ENCODE data around the gene NDRG3.

The NDRG3 gene

DNA sequence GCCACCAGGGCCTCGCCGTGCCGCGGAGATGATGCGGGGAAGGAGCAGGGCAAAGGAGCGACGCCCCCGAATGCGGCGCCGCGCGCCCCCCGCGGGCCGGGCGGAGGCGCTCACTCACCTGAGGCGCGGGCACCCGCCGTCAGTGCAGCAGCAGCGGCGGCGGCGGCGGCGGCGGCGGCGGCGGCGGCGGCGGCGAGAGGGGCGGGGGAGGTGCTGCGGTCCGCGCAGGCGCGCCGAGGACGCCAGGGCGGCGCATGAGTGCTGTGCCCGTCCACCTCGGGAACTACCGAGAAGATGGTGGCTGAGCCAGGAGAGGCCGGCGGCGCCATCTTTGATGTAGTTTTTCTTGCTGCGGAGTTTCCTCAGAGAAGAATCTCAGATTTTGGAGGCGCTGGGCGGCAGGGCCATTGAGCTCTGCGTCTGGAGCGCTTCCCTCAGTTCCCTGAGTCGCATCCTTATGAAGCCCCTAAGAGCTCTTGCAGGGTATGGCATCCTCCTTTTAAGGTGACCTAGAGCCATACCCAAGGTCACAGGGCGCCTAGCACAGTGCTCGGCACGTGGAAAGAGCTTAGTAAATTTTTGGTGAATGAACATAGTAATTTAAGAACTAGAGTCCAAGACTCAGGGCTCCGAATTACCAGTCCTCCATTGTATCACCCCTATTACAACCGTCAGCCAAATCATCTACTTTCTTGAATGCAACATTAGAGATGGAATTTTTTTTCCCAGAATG is at the start of gene NDRG3:
Gene NDRG3, minus strand, starts transcription at position 164 of the 733 bp plus-strand sequence. CDS start 24,355 bp downstream, outside the sequence.
- DNase-seq, result peak; percentile 85

DNA sequence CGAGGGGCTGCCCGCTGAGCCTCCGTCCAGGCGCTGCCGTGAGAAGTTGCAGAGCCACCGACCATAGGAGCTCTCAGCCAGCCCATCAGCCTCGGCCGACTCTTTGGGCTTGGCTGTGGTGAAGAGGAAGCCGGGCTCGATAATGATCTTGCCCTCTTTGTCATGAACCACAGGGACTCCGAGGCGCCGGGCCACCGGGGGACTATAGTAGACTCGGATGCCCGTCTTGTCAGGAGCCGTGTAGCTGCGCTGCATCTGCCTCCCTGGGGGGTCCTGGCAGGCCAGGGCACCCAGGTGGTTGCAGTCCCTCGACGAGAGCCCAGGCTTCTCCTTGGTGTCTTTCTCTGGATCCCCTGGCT is 48.2 kb upstream of the NDRG3 start:
- no peak for DNase-seq

DNA sequence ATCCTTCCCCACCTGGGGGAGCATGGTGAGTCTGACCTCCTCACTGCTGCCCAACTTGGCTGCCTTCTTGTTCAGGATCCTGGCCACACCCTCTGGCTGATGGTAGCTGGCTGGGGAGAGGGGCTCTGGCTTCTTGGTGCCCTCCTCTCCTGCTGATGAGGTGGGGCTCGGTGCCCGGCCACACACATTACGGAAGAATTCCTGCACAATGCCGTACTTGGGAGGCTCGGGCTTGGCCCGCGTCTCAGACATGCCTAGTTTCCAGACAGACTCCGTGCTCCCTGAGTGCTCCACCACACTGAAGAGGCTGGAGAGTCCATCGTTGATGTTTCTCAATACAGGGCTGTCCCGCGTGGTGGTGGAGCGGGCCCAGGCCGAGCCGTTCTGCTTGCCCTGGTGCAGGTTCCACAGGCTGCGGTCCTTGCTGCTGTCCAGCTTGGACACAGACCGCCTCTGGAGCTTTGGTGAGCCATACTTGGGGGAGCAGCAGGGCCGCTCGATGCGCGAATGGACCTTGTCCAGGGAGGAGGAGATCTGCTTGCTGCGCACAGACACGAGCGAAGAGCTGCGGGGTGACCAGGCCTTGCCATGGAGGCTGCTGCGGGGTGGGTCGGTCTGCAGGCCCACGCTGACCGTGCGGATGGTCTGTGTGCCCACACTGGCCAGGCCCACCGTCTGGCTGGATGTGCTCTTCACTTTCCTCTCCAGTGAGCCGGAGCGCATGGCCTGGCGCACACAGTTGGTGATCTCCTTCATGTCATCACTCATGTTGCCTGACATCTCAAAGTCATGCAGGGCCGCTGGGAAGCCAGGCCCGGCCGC is 47.6 kb upstream of the NDRG3 start:
- DNase-seq, result no peak

DNA sequence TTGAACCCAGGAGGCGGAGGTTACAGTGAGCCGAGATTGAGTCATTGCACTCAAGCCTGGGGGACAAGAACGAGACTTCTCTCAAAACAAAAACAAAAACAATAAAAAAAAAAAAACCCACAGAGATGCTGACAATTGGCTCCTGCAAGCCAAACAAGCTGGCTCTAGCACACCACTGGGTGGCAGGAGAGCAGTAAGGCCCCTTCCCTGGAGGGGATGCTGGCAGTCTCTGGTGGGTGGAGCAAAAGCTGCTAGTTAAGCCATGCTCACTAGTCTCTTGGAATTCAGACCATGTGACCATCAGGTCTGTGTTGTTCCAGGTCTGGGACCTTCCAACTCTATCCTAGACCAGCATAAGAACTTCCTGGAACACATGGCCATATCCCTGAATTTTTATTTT is 46.5 kb upstream of the NDRG3 start:
- DNase-seq, result no peak

DNA sequence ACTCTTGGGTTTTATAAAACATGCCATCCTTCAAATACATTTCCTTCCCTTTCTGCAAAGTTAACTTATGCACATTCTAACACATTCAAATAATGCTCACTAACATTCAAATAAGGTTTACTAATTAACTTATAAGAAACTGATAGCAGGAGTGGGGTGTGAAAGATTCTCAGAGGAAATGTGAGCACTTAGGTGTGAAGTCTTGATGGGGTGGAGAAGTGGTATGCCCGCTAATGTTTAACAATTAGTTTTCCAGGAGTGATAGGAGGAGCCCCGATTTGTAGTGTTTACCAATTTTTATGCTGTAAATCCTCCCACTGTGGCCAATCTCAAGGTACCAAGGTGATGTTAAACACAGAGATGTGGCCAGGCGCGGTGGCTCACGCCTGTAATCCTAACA is 46.0 kb upstream of the NDRG3 start:
- DNase-seq, result no peak

DNA sequence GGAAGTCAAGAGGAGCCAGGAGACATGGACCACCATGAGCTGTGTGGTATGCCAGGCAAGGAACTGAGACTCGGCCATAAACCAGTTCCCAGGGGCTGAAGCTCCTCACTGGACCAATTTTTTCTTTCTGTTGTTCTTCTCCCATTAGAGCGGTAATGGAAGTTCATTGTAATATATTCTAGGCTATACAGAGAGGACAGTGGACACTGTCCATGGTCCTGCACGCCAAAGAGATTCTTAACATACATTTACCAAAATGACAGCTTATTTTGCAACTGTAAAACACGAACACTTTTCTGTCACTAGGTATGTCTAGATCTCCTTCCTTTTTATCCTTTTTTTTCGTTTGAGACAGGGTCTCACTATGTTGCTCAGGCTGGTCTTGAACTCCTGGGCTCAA is 40.8 kb upstream of the NDRG3 start:
- DNase-seq, result no peak

DNA sequence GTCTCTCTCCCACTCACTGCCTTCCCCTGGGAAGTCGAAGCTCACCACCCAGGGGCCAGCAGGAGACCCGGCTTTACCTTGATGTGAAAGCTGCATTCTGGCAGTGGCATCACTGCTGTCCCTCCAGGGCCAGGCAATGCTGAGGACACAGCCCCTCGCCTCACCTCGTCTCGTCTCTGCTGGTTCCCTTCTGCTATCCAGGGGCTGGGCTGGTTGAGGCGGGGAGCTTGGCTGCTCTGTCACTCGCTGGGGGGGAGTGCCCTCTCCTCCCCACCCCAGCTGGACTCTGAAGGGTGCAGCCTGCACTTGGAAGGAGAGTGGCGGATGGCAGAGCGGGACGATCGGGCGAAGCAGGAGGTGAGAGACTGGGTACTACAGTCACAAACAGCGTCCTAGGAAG is 40.4 kb upstream of the NDRG3 start:
- DNase-seq, result no peak

DNA sequence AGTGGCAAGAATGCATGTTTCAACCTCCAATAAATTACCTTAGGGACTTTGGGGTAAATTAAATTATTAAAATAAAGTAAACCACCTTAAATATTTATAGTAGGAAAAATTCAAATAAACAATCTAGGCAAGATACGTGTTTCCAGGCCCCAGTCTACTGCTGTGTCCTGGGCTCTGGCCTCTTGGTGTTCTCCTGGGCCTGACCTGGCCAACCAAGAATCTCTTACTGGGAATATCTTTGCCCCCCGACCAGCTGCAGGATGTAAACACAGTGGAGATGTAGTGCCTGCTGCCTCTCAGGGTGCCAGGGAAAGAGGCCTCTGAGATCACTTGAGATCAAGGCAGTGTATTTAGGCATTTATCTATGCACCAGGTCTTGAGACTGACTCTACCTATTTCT is 39.4 kb upstream of the NDRG3 start:
- no peak for DNase-seq

DNA sequence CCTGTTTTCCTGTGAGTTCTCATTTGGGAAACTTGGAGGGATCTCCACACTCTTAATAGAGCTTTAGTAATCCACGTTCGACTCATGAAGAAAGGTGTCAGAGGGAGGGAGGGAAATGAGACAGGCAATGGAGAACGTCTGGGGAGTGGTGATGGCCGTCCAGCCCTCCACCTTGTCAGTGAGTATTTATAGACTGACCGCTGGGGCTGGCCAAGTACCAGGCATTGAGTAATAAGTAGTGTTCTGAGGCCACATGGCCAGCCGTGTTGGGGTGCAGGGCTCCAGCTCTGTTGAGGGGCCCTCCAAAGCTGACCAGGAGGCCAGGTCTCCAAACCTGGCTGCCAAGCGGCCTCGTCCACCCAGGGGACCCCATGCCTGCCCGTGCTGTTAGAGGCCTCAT is 39.0 kb upstream of the NDRG3 start:
- no peak for DNase-seq

DNA sequence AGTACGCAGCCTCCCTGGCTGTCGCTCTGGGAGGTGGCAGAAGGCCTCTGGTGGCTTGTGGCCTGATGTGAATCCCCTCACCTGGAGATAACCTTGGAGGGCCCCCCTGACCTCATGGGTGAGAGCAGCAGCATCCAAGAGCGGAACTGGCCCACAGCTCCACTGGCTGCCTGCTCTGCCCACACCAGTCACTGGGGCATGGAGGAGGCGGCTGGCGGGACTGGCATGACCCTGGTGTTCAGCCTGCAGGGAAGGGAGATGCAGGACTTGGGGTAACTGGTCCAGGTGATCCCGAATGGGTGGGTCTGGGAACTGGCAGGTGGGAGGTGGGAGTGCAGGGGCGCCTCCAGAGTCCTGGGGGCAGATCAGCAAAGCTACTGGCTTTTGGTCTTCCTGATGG is 38.2 kb upstream of the NDRG3 start:
- no peak for DNase-seq

DNA sequence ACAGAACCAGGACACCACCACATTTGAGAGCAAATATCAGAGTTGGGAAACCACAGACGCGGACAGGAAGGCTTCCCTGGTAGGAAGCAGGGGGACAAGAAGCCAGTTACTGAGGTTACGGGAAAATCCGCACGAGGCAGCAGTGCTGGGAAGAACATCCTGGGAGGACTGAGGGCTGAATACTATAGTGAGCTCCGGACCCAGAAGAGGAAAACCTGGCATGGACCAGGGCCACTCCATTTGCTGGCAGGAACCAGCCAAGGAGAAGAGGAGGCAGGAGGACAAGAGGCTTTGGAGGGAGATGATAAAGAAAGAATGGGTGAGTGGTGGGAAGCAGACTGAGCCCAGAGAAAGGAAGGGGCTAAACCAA is 33.8 kb upstream of the NDRG3 start:
- DNase-seq, result no peak

DNA sequence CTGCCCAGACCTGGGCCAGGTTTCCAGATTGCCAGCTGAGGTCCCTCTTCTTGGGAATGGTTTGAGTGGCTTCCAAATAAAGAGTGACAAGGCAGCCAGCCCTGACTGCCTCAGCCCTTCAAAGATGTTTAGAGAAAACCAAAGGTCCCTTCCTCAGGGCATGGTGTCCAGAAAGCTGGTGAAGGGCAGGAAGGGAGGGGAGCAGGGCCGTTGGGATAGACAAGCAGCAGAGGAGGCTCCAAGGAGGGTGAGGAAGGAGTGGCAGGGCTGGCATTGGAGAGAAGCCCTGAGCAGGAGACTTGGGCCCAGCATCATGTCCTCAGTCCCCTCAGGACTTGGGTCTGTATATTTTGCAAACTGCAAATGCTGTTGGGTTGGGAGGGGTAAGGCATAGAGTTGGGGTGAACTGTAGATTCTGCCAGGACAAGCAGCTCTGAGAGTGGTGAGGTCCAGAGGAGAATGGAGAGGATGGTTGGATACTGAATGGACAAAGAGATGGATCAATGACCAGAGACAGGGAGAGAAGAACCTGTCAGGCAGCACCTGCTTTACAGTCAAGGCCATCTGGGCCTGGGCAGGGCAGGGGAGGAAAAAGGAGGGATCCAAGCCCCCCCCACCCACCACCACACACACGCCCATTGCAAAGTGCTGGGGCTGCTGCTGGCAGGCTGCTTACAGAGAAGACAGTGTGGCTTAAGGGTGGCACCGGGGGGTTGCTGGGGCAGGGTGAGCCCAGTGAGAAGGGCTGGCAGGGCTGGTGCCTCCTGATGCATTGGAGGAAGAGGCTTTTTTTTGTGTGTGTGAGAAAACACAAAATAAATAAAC is 33.2 kb upstream of the NDRG3 start:
- no peak for DNase-seq

DNA sequence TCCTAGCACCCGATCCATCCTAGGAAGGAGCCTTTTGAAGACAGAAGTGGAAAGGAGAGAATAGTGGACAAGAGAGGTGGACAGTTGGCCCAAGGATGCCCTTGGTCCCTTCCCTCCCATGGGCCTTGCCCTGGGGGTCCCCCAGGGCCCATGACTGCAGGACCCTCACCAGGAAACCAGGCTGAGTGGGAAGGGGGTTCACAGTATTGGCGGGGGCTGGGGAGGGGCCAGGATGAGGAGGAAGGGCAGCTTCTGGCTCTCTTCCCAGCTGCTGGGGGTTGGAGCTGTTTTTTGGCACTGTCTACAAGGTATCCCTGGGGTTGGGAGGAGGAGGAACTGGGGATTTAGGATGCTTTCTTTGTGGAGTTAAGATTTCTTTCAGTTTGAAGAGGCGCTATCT is 31.7 kb upstream of the NDRG3 start:
- DNase-seq, result no peak

DNA sequence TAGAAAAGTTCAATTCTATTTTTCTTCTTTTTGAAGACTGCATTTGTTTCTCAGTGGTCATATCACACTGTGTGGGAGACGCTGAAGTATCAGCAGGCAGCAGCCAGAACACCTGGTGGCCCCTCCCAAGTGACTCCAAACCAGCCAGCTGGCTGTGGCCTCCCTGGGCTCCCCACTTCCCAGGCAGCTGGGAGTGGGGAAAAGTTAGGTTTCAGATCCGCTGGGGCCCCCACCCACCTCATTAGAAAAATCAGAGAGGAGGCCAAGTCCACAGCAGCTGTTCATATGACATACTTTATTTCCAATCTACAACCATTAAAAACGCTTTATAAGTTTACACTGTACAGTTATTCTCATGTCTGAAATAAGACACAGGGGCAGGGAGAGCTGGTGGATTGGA is 31.3 kb upstream of the NDRG3 start:
- no peak for DNase-seq

DNA sequence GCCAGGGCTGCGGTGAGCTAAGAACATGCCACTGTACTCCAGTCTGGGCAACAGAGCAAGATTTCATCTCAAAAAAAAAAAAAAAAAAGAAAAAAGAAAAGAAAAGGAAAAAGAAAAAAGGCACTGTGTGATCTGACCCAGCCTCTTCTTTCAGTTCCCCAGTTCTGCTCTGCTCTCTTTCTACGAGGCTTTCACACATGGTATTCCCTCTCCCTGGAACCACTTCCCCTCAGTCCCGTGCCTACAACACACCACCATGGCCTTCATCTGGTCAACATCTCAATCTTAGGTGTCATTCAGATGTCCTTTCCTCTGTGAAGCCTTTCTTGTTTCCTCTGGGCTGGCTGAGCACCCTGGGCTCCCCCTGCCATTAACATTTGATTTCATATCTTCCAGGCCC is 29.9 kb upstream of the NDRG3 start:
- DNase-seq, result no peak

DNA sequence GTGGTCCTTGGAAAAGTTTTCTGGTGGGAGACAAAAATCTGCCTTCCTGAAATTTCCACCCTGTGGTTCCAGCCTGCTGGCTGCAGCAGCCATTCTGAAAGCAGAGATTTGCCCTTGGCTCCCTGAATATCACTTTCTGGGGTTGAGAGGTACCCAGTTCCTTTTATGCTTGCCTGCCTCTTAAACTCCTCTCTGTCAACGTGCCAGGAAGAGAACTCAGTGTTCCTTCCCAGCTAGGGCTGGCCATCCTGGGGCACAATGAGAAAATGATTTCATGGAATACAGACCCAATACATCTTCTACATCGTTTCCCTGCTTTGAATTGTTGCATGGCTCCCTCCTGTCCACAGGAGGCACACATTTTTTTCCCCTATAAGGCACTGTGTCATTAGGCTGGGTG is 29.3 kb upstream of the NDRG3 start:
- no peak for DNase-seq

DNA sequence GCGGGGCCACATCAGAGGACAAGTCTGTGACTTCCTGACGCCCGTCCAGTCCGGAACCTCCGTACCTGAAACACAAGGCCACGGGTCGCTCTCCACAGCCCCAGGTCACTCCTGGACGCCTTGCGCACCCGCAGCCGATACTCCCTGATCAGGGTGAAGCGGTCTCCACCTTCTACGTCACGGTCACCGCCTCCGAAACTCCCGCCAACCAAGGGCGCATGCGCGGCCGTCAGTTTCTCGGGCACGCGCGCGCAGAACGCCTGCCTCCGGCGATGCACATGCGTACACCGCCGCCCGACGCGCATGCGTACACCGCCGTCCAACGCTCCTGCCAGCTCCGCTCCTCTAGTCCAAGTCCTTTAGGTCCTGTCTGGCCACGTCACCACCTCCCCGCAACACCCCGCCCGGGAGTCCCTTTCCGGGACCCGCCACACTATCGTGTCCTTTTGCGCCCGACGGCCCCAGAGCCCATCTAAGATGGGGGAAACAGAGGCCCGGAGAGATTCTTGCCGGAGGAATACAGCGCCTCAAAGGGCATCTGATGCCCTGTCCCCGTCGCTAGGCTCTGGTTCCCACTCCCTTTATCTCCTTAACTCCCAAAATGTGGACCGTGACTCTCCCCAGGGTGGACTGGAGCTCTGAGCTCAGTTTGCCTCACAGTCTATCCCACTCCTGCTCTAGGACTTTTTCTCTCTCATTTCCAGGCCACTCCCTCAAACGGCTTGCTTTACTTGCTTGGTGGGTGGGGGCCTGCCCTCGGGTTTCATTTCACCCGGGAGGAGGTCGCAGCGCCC is 27.9 kb upstream of the NDRG3 start, which contains the start of gene DSN1:
Gene DSN1, minus strand, starts transcription at position 167 of the 794 bp plus-strand sequence. CDS start 2,305 bp downstream, outside the sequence.
- peak; percentile 84 for DNase-seq

DNA sequence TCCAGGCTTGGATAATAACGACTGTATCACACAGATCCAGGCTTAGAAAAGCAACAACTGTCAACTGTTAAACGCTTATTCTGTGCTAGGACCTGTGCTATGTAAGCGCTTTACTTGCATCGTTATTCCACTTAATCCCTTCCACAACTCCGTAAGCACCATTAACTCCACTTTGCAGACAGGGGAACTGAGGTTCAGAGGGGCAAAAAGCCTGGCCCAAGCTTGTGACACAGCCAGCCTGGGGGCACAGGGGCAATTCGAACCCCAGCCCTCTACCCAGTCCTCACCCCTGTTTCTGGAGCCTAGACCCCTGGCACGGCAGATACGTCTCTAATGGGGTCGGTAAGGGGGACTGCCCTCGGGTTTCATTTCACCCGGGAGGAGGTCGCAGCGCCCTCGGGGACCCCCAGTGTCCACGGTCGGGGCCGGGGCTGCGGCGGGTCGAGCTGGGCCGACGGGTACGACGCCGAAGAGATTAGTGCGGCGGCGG is 27.3 kb upstream of the NDRG3 start:
- DNase-seq, result no peak

DNA sequence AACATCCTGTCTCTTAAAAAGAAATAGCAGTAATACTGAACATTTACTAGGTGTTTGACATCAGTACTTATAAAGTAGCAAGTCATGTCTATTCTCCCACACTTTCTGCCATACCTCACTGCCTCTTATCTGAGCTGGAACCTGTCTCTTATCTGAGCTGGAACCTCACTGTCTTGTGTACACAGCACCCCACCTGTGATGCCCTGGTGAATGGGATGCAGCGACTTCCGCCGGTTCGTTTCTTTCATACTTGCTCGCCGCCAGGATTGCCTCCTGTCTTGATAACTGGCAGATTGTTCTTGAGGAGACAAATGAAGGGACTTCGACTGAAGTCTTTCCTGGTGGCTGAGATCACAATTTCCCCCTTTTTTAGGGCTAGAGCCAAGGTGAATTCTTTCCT is 24.8 kb upstream of the NDRG3 start:
- no peak for DNase-seq

DNA sequence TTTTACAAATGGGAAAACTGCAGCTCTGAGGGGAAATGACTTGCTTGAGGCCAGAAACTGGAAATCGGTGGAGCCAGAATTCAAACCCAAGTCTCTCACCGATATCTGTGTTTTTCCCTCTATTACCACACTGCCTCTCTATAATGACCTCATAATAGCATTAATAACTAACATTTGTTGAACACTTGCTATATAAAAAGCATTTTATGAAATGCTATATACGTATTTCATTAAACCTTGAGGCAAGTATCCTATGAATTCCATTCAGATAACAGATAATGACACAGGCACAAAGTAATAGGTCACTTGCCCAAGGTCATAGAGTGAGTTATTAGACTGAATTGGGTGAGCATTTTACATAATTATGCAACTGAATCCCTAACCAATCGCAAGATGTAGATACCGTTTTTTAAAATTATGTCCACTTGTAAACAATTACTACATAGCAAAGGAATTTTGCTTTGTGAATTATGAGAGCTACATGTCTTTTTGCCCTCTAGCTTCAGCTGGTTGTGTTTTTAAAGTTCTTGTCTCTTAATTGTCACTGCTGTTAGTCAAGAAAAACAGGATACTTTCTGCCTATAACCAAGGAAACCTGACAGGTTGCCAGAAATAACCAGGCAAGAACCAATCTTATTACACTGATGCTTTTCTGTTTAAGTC is 23.0 kb upstream of the NDRG3 start:
- no peak for DNase-seq

DNA sequence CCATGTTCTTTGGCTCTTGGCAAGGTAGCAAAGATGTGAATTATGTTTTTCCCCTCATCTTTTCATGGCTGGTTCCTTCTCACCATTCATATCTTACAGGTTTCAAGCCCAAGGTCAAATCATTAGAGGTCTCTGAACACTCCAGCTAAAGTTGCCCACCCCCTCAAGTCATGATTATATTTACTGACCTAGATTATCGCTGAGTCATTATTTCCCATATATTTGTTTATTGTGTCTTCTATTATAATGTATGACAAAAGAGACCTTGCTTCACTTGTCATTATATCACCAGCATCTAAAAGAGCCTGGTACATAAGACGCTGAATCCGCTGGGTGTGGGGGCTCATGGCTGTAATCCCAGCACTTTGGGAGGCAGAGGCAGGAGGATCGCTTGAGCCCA is 15.2 kb upstream of the NDRG3 start:
- DNase-seq, result no peak

DNA sequence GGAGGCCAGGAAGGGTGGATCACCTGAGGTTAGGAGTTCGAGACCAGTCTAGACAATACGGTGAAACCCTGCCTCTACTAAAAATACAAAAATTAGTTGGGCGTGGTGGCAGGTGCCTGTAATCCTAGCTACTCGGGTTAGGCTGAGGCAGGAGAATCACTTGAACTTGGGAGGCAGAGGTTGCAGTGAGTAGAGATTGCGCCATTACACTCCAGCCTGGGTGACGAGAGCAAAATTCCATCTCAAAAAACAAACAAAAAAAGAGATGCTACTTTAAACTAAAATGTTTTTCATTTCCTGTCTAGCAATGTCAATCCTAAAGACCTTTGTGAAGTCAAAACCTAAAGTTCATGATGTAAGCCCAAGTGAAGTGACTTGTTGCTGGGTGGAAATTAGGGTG is 14.8 kb upstream of the NDRG3 start:
- DNase-seq, result no peak
